Activated CD4-positive, alpha-beta memory T cell treated with anti-CD3 and anti-CD28 coated beads for 36 hours (primary cell): ENCODE data around the gene OR13C8. TPM values are rescaled to one million over a fixed set of nuclear protein-coding genes. Genes with fewer than 3 reads are reported as not detected.

Experiments
- total RNA-seq, 2 experiments: library from RNA; stranded (reverse); gene quantifications; one replicate each; pipeline ENCODE4 v1.2.3, GENCODE V29; 2021

Gene OR13C8
- total RNA-seq, 2 experiments from 2014 or later = not detected

Other genes with a start within 250 kb of the OR13C8 start
- gene OR13F1, start 64.9 kb upstream of the OR13C8 start, total RNA-seq = not detected
- not detected for gene OR13C4, start 42.0 kb upstream of the OR13C8 start, total RNA-seq
- not detected for gene OR13C3, start 32.3 kb upstream of the OR13C8 start, total RNA-seq
- not detected for gene OR13C5, start 30.2 kb downstream of the OR13C8 start, total RNA-seq
- not detected for gene OR13C2, start 36.5 kb downstream of the OR13C8 start, total RNA-seq
- gene OR13C9, start 49.0 kb downstream of the OR13C8 start, total RNA-seq = not detected
- gene OR13D1, start 125.3 kb downstream of the OR13C8 start, total RNA-seq = not detected
- gene NIPSNAP3A, start 178.5 kb downstream of the OR13C8 start, total RNA-seq = 10 to 100 TPM; 11.1 to 12.5 TPM
- under 1 TPM; 0.33 to 0.58 TPM for gene NIPSNAP3B, start 195.0 kb downstream of the OR13C8 start, total RNA-seq